ENCODE measurements around the gene ACTR10.

The ACTR10 gene

GRCh38 chr14:58282925-58283593 lies 83.1 kb downstream of the ACTR10 start:
- no peak for DNase-seq

GRCh38 chr14:58283730-58284129 lies 83.8 kb downstream of the ACTR10 start:
- no peak for DNase-seq

DNA sequence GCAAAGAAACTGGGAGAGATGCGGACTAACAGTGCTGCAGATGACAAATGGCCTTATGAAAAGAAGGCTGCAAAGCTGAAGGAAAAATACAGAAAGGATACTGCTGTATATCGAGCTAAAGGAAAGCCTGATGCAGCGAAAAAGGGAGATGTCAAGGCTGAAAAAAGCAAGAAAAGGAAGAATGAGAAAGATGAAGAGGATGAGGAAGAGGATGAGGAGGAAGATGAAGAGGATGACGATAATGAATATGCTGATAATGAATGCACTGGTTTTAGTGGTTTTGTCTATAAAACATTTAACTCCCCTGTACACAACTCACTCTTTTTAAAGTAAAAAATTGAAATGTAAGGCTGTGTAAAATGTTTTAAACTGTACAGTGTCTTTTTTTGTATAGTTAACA lies 85.2 kb downstream of the ACTR10 start:
- DNase-seq: no peak

Measured in CD4-positive, alpha-beta T cell treated with Interleukin-17A for 1 hour (primary cell).